NCI-H2227 treated with DMSO at 0.1 percent for 48 hours (cell line): ENCODE measurements around the gene PLXNB1.

ENCODE experiments used
- DNase-seq: peaks from one replicate; lab custom pipeline; 2025; lab: John Stamatoyannopoulos, UW

The PLXNB1 gene

GRCh38 chr3:48417529-48418108 lies 12.3 kb downstream of the PLXNB1 start:
- DNase-seq = no peak

- no peak for DNase-seq
These were observed 13.3 kb downstream of the PLXNB1 start for GRCh38 chr3:48416546-48416945.

GRCh38 chr3:48416091-48416505 lies 13.8 kb downstream of the PLXNB1 start:
- no peak for DNase-seq

GRCh38 chr3:48415251-48415953 lies 14.5 kb downstream of the PLXNB1 start:
- DNase-seq = no peak

- DNase-seq = no peak
These were observed 15.3 kb downstream of the PLXNB1 start for GRCh38 chr3:48414376-48415250.

GRCh38 chr3:48413611-48414010 lies 16.3 kb downstream of the PLXNB1 start:
- no peak for DNase-seq

GRCh38 chr3:48413086-48413485 lies 16.8 kb downstream of the PLXNB1 start:
- DNase-seq = no peak

- no peak for DNase-seq
These were observed 17.4 kb downstream of the PLXNB1 start for GRCh38 chr3:48412375-48413001.

GRCh38 chr3:48411606-48412374 lies 18.1 kb downstream of the PLXNB1 start:
- no peak for DNase-seq

GRCh38 chr3:48411041-48411588 lies 18.8 kb downstream of the PLXNB1 start:
- no peak for DNase-seq

GRCh38 chr3:48410205-48411040 lies 19.5 kb downstream of the PLXNB1 start:
- DNase-seq = no peak

GRCh38 chr3:48409291-48410201 lies 20.3 kb downstream of the PLXNB1 start:
- DNase-seq = no peak

GRCh38 chr3:48408823-48409281 lies 21.0 kb downstream of the PLXNB1 start:
- no peak for DNase-seq

GRCh38 chr3:48407542-48408099 lies 22.3 kb downstream of the PLXNB1 start:
- DNase-seq = no peak

- no peak for DNase-seq
These were observed 23.1 kb downstream of the PLXNB1 start for GRCh38 chr3:48406443-48407431.

GRCh38 chr3:48405971-48406370 lies 23.9 kb downstream of the PLXNB1 start:
- no peak for DNase-seq

GRCh38 chr3:48405343-48405881 lies 24.5 kb downstream of the PLXNB1 start:
- no peak for DNase-seq
